HG02610 (cell line): ENCODE measurements around the gene FAM3D.

Experiments
- ATAC-seq: cut with Tn5 transposase; IDR thresholded peaks from one replicate; pipeline ENCODE4 v1.9.1; 2021; ENCODE audit warnings: mild to moderate bottlenecking, moderate library complexity; ENCODE audit not compliant: unreplicated experiment

Gene FAM3D

DNA sequence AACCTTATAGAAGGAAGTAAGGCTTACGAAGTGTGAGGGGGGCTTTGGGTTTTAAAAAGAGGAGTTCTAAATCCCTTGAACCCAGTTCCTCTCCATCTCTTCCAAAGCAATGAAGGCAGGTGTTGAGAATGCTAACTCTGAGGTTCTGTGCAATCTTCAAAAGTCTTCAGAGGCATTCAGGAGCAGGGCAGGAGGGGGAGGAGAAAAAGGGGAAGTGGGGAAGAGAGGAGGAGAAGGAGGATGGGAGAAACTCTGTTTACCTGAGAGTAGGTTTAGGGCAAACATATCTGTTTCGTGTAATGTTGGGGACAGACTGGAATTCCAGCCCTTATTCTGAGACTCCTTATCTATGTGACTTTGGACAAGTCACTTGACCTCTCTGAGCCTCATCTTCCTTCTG, 36.9 kb downstream of the FAM3D start:
- no peak for ATAC-seq

- no peak for ATAC-seq
Observed at GRCh38 chr3:58628823-58629562, 37.6 kb downstream of the FAM3D start.

- no peak for ATAC-seq
Observed at GRCh38 chr3:58627941-58628340, 38.6 kb downstream of the FAM3D start.

DNA sequence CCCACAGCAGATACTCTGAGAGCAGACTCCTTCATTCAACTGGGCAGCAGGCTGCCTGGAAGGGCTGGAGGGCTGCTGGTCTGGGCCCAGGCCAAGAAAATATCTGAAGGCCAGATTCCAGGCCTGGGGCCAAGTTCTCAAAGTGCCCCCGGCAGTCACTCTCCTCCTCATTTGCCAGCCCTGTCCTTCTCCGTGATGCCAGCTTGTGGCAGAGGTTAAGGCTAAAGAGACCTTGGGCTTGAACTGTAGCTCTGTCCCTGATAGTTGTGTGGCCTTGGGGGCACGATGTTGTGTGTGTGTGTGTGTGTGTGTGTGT, 39.0 kb downstream of the FAM3D start:
- no peak for ATAC-seq

DNA sequence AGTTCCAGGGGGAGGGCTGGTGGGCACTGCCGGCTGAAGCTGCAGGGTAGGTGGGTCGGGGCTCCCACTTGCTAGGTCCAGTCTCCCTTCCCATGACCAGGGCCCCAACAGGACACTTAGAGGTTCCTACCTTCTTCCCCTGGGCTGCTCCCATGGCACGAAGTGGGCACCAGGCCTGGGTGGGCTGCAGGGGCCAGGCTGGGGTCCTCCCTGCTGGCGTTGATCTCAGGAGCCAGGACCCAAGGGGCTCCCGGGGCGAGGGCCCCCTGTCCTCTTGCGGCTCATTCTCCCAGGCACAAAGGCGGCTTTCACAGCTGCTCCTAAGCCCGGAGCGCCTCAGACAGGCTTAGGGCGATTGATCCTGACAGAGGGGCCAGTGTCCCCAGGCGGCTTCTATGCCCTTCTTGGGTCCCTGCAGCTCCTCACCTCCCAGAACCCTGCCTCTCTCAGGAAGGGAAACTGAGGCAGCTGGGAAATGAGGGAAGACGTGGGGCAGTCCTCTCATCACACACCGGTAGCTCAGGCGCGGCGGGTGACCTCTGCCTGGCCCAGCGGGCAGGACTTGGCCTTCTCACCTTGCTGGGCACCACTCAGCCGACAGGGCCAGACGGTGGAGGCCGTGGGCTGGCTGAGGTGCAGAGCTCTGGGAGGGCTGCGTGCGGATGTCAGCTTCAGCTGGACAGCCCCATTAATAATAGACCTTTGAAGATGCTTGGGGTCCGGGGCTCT, 39.6 kb downstream of the FAM3D start:
- no peak for ATAC-seq

GRCh38 chr3:58625196-58625824, 41.3 kb downstream of the FAM3D start:
- ATAC-seq: no peak

DNA sequence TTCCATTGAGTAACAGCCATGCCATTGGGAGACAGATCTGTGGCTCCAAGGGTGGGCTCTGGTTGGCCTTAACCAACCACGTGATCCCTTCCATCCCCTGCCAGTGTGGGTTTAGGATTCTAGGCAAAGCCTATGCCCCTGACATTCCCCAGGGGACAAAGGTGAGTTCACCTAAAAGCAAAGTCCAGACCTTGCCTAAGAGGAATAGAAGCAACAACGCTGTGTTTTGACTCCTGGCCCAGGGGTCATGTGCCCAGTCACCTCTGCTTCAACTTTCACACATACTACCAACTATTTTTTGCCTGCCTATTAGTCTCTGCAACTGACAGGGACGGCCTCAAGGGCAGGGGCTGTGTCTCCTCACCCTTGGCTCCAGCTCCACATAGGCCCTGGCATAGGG, 42.0 kb downstream of the FAM3D start:
- no peak for ATAC-seq

DNA sequence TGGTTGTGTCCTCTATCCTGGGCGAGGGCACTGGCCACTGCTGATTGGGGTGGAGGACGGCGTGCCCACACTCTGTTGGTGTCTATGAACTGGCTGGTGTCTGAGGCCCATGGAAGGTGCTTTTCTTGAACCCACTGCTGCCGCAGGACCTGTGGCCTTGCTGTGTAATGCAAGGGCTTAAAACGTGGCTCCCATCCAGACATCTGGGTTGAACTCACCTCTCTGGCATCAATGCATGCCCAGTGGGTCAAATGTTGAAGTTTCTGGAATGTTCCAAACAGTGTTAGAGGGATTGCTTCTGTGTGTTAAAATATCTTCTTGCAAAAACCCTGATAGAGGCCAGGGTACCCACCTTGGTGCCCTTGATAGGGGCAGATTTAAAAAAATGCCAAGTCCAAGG, 42.6 kb downstream of the FAM3D start:
- ATAC-seq: no peak

DNA sequence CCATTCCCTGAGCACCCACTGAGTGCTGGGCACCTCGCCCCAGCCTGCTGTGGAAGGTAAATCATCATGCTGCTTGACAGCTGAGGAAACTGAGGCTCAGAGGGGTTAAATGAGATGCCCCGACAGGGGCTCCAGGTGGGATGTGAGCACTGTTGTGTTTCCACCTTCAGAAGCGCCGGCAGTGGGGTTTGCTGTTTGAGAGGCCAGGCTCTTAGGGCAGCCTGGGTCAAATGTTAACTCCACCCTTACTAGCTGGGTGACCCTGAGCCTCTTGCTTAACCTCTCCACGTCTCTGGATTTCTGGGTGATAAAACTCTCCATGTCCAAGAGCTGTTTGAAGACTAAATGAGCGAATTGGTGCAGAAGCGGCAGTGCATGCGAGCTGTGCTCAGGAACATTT, 43.1 kb downstream of the FAM3D start:
- ATAC-seq: no peak

GRCh38 chr3:58622892-58623291, 43.7 kb downstream of the FAM3D start:
- ATAC-seq: no peak

- ATAC-seq: no peak
Observed at GRCh38 chr3:58622436-58622835, 44.1 kb downstream of the FAM3D start.

GRCh38 chr3:58621086-58621830, 45.3 kb downstream of the FAM3D start:
- ATAC-seq: no peak

GRCh38 chr3:58620421-58620820, 46.2 kb downstream of the FAM3D start:
- ATAC-seq: no peak

GRCh38 chr3:58617338-58617761, 49.2 kb downstream of the FAM3D start:
- ATAC-seq: no peak

GRCh38 chr3:58613236-58614132, 53.1 kb downstream of the FAM3D start:
- ATAC-seq: no peak

DNA sequence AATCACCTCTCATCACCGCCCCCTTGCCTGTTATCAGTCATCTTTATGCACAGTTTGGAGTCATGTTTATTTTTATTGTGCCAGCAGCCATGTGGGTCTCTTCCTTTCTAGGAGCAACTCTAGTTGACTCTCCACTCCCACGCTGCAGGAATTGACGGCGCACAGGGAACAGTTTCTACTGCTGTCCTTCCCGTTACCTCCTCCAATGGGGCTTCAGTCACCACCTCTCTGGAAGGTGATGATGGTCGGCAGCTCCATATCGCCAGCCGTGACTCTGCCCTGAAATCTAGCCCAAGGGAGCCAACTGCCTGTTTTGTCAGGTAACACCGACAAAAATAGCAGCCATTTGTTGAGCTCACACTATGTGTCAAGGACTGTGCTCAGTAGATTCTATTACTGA, 53.7 kb downstream of the FAM3D start:
- ATAC-seq: no peak

DNA sequence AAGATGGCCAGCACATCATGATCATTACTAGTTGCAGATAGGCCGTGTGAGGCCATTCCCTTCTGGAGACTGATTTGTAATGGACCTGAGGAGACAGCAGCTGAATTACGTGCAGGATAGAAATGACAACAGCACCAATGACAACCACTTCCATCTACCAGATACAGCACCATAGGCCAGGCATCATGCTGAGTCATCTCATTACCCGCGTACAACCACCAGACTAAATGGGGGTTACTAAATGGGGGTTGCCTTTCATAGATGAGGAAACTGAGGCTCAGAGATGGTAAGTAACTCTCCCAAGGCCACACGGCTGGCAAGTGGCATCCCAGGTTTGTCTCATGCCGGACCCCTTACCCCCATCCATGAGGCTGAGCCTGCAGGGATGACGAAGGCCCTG, 56.6 kb downstream of the FAM3D start:
- ATAC-seq: no peak

DNA sequence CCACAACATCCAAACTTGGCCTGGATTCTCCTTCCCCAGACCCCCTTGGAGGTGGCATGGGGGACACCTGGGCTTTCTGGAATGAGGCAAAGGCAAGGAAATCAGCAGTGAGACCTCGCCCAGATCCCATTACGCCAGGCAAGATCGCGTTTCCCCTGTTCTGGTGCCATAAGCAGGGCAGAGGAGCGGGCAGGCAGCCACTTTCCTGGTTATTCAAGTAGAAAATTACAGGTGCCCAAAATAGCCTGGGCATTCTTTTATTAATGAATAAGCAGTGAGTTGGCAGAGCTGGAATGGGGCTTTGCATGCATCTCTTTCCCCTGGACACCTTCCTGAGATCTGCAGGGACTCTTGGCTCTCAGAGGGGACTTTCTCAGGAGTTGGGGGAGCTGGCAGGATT, 57.9 kb downstream of the FAM3D start:
- no peak for ATAC-seq

- ATAC-seq: no peak
Observed at GRCh38 chr3:58607816-58608215, 58.8 kb downstream of the FAM3D start.

- no peak for ATAC-seq
Observed at GRCh38 chr3:58606693-58607092, 59.9 kb downstream of the FAM3D start.

GRCh38 chr3:58604031-58604430, 62.5 kb downstream of the FAM3D start:
- no peak for ATAC-seq
